WI38 (cell line): ENCODE data around the gene ZFC3H1.

ENCODE experiments used
- H3K4me3 ChIP-seq: 2 replicates; pipeline ENCODE4 v1.5.1; 2011; ENCODE audit warnings: low read depth, mild to moderate bottlenecking, control low read depth, low read length
- TF ChIP-seq, protein P1 (sequence below): IDR thresholded peaks from 2 replicates; pipeline ENCODE4 v1.5.1; 2012; ENCODE audit warnings: low read depth, mild to moderate bottlenecking, control low read depth, low read length

The ZFC3H1 gene

DNA sequence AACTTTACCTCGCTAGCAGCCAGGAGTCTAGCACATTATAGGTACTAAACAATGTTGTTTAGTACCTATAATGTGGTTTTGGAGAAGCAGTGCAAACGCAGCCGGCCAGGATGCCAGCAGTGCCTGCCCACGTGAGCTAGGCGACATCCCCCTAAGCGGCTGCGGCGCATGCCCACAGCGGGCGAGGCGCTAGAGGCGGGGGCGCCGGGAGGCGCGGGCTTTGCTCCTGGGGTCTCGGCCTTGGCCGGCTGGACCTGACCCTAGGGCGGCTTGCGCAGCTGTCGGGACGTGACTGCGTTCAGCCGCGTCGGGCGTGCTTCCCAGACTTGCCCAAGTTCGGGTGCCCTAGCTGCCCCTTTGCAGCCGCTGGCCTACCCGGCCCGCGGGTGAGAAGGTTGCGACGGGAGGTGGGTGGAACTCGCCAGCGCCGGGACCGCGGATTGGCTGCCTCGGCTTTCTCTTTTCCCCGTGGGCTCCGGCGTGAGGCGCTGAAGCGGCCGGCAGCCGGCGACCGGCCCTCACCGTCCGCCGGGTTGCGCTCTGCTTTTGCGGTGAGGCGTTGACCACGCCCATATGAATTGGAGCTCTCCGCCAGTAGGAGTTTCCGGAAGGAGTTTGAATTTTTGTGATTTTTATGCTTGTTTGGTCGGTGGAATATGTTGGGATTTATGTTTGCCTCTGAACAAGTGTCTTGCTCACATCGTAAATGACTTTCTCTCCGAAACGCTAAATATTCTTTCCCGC is 22.4 kb upstream of the ZFC3H1 start, which contains the start of gene TMEM19:
TSS of gene TMEM19 (plus strand) at position 169 of the 744 bp plus-strand sequence. CDS start 599 bp downstream, outside the sequence.
- TF ChIP-seq, protein P1, sequence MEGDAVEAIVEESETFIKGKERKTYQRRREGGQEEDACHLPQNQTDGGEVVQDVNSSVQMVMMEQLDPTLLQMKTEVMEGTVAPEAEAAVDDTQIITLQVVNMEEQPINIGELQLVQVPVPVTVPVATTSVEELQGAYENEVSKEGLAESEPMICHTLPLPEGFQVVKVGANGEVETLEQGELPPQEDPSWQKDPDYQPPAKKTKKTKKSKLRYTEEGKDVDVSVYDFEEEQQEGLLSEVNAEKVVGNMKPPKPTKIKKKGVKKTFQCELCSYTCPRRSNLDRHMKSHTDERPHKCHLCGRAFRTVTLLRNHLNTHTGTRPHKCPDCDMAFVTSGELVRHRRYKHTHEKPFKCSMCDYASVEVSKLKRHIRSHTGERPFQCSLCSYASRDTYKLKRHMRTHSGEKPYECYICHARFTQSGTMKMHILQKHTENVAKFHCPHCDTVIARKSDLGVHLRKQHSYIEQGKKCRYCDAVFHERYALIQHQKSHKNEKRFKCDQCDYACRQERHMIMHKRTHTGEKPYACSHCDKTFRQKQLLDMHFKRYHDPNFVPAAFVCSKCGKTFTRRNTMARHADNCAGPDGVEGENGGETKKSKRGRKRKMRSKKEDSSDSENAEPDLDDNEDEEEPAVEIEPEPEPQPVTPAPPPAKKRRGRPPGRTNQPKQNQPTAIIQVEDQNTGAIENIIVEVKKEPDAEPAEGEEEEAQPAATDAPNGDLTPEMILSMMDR: no peak
- H3K4me3 ChIP-seq: peak within 1 kb of the TSS; percentile 75

DNA sequence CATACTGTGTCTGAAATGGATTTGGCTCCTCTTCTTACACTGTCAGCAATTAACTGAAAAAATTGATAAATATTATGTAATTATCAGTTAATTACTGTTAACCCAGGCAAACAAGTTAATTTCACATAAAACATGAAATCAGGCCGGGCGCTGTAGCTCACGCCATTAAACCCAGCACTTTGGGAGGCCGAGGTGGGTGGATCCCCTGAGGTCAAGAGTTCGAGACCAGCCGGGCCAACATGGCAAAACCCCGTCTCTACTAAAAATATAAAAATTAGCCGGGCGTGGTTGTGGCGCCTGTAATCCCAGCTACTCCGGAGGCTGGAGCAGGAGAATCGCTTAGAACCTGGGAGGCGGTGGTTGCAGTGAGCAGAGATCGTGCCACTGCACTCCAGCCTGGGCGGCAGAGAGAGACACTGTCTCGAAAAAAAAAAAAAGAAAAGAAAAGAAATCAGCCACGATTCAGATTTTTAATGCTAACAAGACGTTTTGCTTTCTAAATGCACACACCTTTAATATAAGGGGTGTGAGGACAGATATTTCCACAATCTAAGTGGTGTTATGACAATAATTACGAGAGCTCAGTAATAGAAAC is 21.8 kb upstream of the ZFC3H1 start:
- H3K4me3 ChIP-seq: peak overlapping the region; percentile 75
- TF ChIP-seq, protein P1: no peak

DNA sequence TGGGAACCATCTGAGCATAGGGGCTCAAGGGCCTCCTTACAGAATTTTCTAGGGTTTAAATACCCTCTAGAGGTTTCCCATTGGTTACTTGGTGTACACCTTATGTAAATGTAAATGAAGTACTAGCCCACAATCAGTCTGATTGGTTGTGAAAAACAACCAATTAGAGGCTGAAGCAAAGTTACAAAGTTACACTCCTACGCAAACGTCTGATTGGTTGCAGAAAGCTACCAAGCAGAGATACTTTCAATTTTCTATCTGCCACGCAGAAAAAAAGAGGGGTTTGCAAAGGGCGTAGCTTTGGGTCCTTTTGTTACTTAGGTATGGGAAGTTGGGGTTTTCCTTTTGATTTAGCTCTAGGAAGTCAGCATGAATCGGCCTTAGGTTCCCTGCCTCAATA is 20.4 kb upstream of the ZFC3H1 start:
- TF ChIP-seq, protein P1: no peak
- no peak overlapping the region for H3K4me3 ChIP-seq

DNA sequence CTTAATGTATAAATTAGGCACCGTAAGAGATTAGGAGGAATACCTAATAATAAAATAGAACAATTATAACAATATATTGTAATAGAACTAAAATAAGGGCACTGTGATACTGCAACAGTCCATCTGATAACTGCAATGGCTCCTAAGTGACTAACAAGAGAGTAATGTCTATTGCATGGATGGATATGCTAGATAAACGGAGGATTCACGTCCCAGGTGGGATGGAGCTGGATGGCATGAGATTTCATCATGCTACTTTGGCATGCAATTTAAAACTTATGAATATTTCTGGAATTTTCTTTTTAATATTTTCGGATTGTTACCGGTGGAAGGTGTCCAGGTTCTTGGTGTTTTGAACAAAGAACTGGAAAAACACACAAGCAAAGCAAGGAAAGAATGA is 20.0 kb upstream of the ZFC3H1 start:
- H3K4me3 ChIP-seq: no peak overlapping the region
- TF ChIP-seq, protein P1: no peak

DNA sequence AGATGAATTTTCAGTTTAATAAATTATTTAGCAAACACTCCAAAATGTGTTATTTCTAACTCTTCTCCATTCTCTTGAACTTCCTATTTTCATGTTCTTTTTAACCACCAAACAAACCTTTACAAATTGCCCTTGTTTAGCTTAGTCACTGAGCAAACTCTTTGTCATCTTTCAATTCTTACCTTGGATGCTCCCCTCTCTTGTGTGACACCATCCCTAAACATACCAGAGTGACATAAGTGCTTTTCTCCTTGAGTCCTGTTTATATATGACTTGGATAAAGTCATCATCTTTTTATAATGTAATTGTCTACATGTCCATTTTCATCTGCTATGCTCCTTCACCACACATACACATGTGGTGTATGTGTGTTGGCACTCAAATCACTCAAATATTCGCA is 18.8 kb upstream of the ZFC3H1 start:
- H3K4me3 ChIP-seq: no peak overlapping the region
- TF ChIP-seq, protein P1: no peak

DNA sequence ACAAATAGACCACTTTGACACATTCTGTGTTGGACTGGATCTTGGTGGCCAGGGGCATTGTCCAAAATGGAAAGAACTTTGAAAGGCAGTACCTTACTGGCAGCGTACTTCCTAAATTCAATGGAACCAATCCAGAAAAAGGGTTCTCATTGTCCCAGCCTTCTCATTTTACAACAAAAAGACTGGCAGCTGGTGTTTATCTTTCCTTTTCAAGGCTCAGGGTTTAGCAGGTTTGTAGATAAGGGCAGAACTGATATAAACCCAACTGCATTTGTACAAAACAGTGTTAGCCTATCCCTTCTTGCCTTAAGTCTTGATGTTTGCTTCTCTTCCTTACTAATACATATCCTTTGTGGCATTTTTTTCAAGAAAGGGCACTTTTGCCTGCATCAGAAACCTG is 8.2 kb upstream of the ZFC3H1 start:
- TF ChIP-seq, protein P1: no peak

DNA sequence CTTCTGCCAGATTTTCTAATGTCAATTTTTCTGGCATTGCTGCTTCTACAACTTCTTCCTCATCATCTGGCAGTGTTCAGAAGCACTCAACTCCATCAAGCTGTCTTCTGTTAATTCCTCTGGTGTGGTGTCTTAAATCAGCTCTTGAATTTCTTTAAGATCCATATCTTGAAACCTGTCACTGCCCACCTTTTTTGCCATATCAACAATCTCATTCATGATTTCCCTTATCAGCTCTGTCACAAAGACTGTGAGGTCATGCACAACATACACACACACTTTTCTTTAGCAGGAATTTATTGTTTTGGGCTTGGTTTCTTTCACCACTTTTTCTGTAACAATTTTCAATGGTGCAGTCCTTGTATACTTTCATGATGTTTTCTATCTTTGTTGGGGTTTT is 7.7 kb upstream of the ZFC3H1 start:
- TF ChIP-seq, protein P1: no peak
- no peak overlapping the region for H3K4me3 ChIP-seq

More for the DNA sequence above, 8.2 kb upstream of the ZFC3H1 start:
- H3K4me3 ChIP-seq: no peak overlapping the region
